Keratinocyte (primary cell): ENCODE results near the gene TNS2. TPM values are rescaled to one million over a fixed set of nuclear protein-coding genes. Genes with fewer than 3 reads are reported as not detected.

ENCODE experiments used
- DNase-seq: peaks from one replicate; pipeline ENCODE4 v3.0.0-alpha.2; 2011; ENCODE audit warnings: low read depth, missing footprints, low spot score
- FAIRE-seq: peaks from 2 replicates; lab custom pipeline; 2011; peaks lifted over from hg19 to GRCh38; lab: Jason Lieb, UNC
- H2AFZ ChIP-seq: 2 replicates; pipeline ENCODE4 v1.6.0; 2012; ENCODE audit warnings: low read length, control low read depth, inconsistent platforms; ENCODE audit not compliant: control insufficient read depth
- H3K27ac ChIP-seq: 2 replicates; pipeline ENCODE4 v1.5.1; 2011; ENCODE audit warnings: low read length; ENCODE audit not compliant: control insufficient read depth, insufficient read depth
- H3K27me3 ChIP-seq: 3 replicates; pipeline ENCODE4 v1.6.0; 2011; ENCODE audit warnings: low read length; ENCODE audit not compliant: control insufficient read depth, insufficient read depth; ENCODE audit errors: extremely low read depth
- H3K36me3 ChIP-seq, 2 experiments: 2 replicates in 1 of 2; 3 replicates in 1 of 2; pipeline ENCODE4 v1.5.1; 2011; ENCODE audit warnings: low read length in 2 of 2, mild to moderate bottlenecking in 1 of 2; ENCODE audit not compliant: control insufficient read depth in 2 of 2, insufficient read depth in 2 of 2; ENCODE audit errors: extremely low read depth in 1 of 2
- H3K4me1 ChIP-seq: 3 replicates; pipeline ENCODE4 v1.5.1; 2011; ENCODE audit warnings: low read length; ENCODE audit not compliant: control insufficient read depth, insufficient read depth; ENCODE audit errors: extremely low read depth
- H3K4me2 ChIP-seq: 3 replicates; pipeline ENCODE4 v1.6.0; 2011; ENCODE audit warnings: low read depth, low read length; ENCODE audit not compliant: control insufficient read depth, insufficient read depth; ENCODE audit errors: extremely low read depth
- H3K4me3 ChIP-seq, 3 experiments: fragments of 200-600 bp in 1 of 3; sonication (generic) in 1 of 3; 2 replicates in 2 of 3; 3 replicates in 1 of 3; pipeline ENCODE4 v1.5.1; 2011 to 2016; ENCODE audit warnings: low read length in 3 of 3, mild to moderate bottlenecking in 3 of 3, control low read depth in 2 of 3, inconsistent platforms in 1 of 3, low read depth in 1 of 3, mixed read lengths in 1 of 3, mixed run types in 1 of 3, moderate library complexity in 1 of 3; ENCODE audit not compliant: control insufficient read depth in 2 of 3, insufficient read depth in 2 of 3; ENCODE audit errors: extremely low read depth in 1 of 3
- H3K79me2 ChIP-seq: 2 replicates; pipeline ENCODE4 v1.6.0; 2012; ENCODE audit warnings: low read length; ENCODE audit not compliant: control insufficient read depth, insufficient read depth
- H3K9ac ChIP-seq: 3 replicates; pipeline ENCODE4 v1.6.0; 2011; ENCODE audit warnings: low read length; ENCODE audit not compliant: control insufficient read depth, insufficient read depth; ENCODE audit errors: extremely low read depth
- H3K9me1 ChIP-seq: 3 replicates; pipeline ENCODE4 v1.6.0; 2011; ENCODE audit warnings: low read length; ENCODE audit not compliant: control insufficient read depth, insufficient read depth; ENCODE audit errors: extremely low read depth
- H3K9me3 ChIP-seq: 2 replicates; pipeline ENCODE4 v1.5.1; 2012; ENCODE audit warnings: low read depth, low read length; ENCODE audit not compliant: control insufficient read depth
- H4K20me1 ChIP-seq: 3 replicates; pipeline ENCODE4 v1.6.0; 2011; ENCODE audit warnings: low read length; ENCODE audit not compliant: control insufficient read depth, insufficient read depth; ENCODE audit errors: extremely low read depth
- EZH2 ChIP-seq: IDR thresholded peaks from one replicate; pipeline ENCODE4 v1.6.1; 2012; ENCODE audit warnings: inconsistent platforms, mild to moderate bottlenecking, low read length, moderate library complexity
- dilution Hi-C: fragments of 300-500 bp; cut with MboI; formaldehyde crosslinking; loops from one replicate; pipeline ENCODE4 v1.7.0; 2020; ENCODE audit warnings: low sequenced_read_pairs; ENCODE audit not compliant: extremely low pct_ligation_motif_present
- polyA minus RNA-seq, 3 experiments: library from RNA; depleted of rRNA, polyadenylated mRNA; stranded (reverse); fragments of >200 nt; gene quantifications; 1 replicate in 1 of 3; 2 replicates in 1 of 3; 3 replicates in 1 of 3; pipeline ENCODE4 v1.2.3, GENCODE V29; 2011
- polyA plus RNA-seq, 5 experiments: library from polyadenylated mRNA; depleted of rRNA in 3 of 5; stranded (reverse) in 3 of 5; stranded (forward) in 1 of 5; unstranded in 1 of 5; fragments of >200 nt; gene quantifications; 1 replicate in 1 of 5; 2 replicates in 3 of 5; 3 replicates in 1 of 5; pipeline versions ENCODE4 v1.2.1 to v1.2.3, GENCODE V29; 2011 to 2012; ENCODE audit warnings: missing spikeins in 2 of 5, low read depth in 1 of 5, low replicate concordance in 1 of 5
- TF ChIP-seq, protein P1 (sequence below), 3 experiments: IDR thresholded peaks in 1 of 3; conservative IDR thresholded peaks in 1 of 3; optimal IDR thresholded peaks in 1 of 3; 2 replicates in 2 of 3; 3 replicates in 1 of 3; pipeline versions ENCODE3 to v1.5.1; 2011; ENCODE audit warnings: low read length in 3 of 3, mild to moderate bottlenecking in 3 of 3, moderate library complexity in 2 of 3, control low read depth in 1 of 3, inconsistent platforms in 1 of 3; ENCODE audit not compliant: insufficient read depth in 2 of 3; ENCODE audit errors: extremely low read depth in 1 of 3

TNS2 gene
- polyA plus RNA-seq (0.72 to 1.1 TPM (median 0.80 TPM) in 3 replicates), polyA minus RNA-seq (1.9 to 7.2 TPM (median 3.0 TPM) in 3 replicates)
- polyA plus RNA-seq (2011; ENCODE audit: low read depth) = not detected
- polyA plus RNA-seq (2011; cell fraction: cytosol; rRNA removed) = 0.63 and 1.3 TPM in 2 replicates
- 7.0 and 12.7 TPM in 2 replicates for polyA plus RNA-seq (2011; cell fraction: nucleus; rRNA removed)
- polyA plus RNA-seq (2012; ENCODE audit: low replicate concordance) = 0.89 and 2.3 TPM in 2 replicates
- 6.9 TPM for polyA minus RNA-seq (2011; cell fraction: cytosol; rRNA and poly(A)+ RNA removed)
- 4.9 and 5.1 TPM in 2 replicates for polyA minus RNA-seq (2011; cell fraction: nucleus; rRNA and poly(A)+ RNA removed)

DNA sequence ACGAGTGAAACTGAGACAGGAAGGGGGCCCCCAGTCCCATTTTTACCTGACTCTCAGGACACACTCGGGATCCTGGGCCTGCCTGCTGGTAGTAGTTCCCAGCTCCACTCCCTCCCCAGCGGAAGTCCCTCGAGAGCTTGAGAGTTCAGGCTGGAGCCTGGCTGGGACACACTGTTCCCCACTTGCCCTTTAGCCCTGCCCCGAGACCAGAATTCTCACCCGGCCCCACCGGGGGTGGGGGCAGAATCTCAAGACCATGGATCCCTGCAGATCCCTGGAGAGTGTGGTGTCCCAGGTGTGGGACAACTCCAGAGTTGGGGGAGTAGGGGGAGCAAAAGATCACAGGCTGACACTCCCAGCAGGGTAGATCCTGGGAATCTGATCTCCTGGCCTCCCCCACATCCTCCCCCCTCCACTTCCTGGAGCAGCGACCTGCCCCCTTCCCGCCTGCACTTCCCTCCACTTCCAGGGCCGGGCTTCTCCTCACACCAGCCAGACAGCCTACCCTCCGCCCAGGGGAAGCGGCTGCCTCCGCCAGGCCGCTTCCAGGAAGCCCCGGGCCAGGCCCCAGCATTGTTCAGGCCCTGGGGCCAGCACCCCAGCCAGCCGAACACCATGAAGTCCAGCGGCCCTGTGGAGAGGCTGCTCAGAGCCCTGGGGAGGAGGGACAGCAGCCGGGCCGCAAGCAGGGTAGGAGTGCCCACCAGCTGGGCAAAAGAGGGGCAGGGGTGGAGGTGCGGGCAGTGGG, at the start of gene TNS2:
Gene TNS2, plus strand, starts transcription at position 495 of the 748 bp plus-strand sequence. Its CDS starts 121 bp downstream, at position 616.
- Histone ChIP-seq H3K27me3 (no peaks in the 10 kb centered on the region), H2AFZ (no peak within 1 kb of the TSS), H3K4me1 (peaks cover 51% of the 10 kb centered on the region), H4K20me1 (no peaks in the 10 kb centered on the region), H3K4me3 (no peak within 1 kb of the TSS), H3K36me3 (peaks cover 0 to 3% of the 10 kb centered on the region in 2 experiments), H3K9me3 (no peaks in the 10 kb centered on the region), H3K9ac (peak within 1 kb of the TSS; percentile 18), H3K27ac (no peak within 1 kb of the TSS), H3K79me2 (no peaks in the 10 kb centered on the region), H3K9me1 (peaks cover 3% of the 10 kb centered on the region), H3K4me2 (peak within 1 kb of the TSS; percentile 51)
- DNase-seq (no peak), FAIRE-seq (no peak)
- TF ChIP-seq, protein P1, sequence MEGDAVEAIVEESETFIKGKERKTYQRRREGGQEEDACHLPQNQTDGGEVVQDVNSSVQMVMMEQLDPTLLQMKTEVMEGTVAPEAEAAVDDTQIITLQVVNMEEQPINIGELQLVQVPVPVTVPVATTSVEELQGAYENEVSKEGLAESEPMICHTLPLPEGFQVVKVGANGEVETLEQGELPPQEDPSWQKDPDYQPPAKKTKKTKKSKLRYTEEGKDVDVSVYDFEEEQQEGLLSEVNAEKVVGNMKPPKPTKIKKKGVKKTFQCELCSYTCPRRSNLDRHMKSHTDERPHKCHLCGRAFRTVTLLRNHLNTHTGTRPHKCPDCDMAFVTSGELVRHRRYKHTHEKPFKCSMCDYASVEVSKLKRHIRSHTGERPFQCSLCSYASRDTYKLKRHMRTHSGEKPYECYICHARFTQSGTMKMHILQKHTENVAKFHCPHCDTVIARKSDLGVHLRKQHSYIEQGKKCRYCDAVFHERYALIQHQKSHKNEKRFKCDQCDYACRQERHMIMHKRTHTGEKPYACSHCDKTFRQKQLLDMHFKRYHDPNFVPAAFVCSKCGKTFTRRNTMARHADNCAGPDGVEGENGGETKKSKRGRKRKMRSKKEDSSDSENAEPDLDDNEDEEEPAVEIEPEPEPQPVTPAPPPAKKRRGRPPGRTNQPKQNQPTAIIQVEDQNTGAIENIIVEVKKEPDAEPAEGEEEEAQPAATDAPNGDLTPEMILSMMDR (optimal IDR thresholded peaks at IDR 0.05 in 1 of 3, IDR thresholded peaks at IDR 0.05 in 1 of 3, conservative IDR thresholded peaks at IDR 0.05 in 1 of 3; ENCODE audit: extremely low read depth in 1 of 3, insufficient read depth in 2 of 3, low read length in 3 of 3) = no peak
- dilution Hi-C loops = no loop called here

GRCh38 chr12:53004178-53004577, 45.7 kb upstream of the TNS2 start:
- DNase-seq (no peak), FAIRE-seq (no peak)
- Histone ChIP-seq H2AFZ (no peak overlapping the region), H3K36me3 (peaks cover 0 to 11% of the 10 kb centered on the region in 2 experiments), H3K79me2 (peaks cover 31% of the 10 kb centered on the region), H3K9me3 (no peaks in the 10 kb centered on the region), H3K4me3 (no peak overlapping the region), H3K9me1 (no peaks in the 10 kb centered on the region), H3K4me2 (peak overlapping the region; percentile 63), H3K27me3 (no peaks in the 10 kb centered on the region), H3K27ac (no peak overlapping the region), H3K9ac (no peak overlapping the region), H3K4me1 (peaks cover 30% of the 10 kb centered on the region), H4K20me1 (peaks cover 4% of the 10 kb centered on the region)
- dilution Hi-C loops = no loop called here
- TF ChIP-seq, protein P1 (optimal IDR thresholded peaks at IDR 0.05 in 1 of 3, IDR thresholded peaks at IDR 0.05 in 1 of 3, conservative IDR thresholded peaks at IDR 0.05 in 1 of 3; ENCODE audit: extremely low read depth in 1 of 3, insufficient read depth in 2 of 3, low read length in 3 of 3) = no peak
- no peak for TF ChIP-seq EZH2
